Nephron progenitor cell (in vitro differentiated cells): Measurements from ENCODE around the gene GRID2IP.
A peak's percentile ranks its signal among the peaks of the same experiment; 100 is the strongest.

Source experiments
- DNase-seq: peaks from one replicate; pipeline ENCODE4 v3.0.0; 2021
- H3K27ac Mint-ChIP-seq: 2 replicates; pipeline ENCODE4 v1.8.0; 2021; ENCODE audit warnings: mild to moderate bottlenecking, moderate library complexity, mixed read lengths
- H3K27me3 Mint-ChIP-seq: 2 replicates; pipeline ENCODE4 v1.8.0; 2021; ENCODE audit warnings: mild to moderate bottlenecking, low read depth, mixed read lengths; ENCODE audit not compliant: poor library complexity
- H3K36me3 Mint-ChIP-seq: 2 replicates; pipeline ENCODE4 v1.8.0; 2021; ENCODE audit warnings: low read depth, mixed read lengths
- H3K4me1 Mint-ChIP-seq: 2 replicates; pipeline ENCODE4 v1.8.0; 2021; ENCODE audit warnings: mixed read lengths
- H3K4me3 Mint-ChIP-seq: 2 replicates; pipeline ENCODE4 v1.8.0; 2021; ENCODE audit warnings: mild to moderate bottlenecking, moderate library complexity, mixed read lengths
- H3K9me3 Mint-ChIP-seq: 2 replicates; pipeline ENCODE4 v1.8.0; 2021; ENCODE audit warnings: mild to moderate bottlenecking, moderate library complexity, mixed read lengths
- TF ChIP-seq, protein P1 (sequence below): fragments of 200-600 bp; sonication (generic); IDR thresholded peaks from 2 replicates; pipeline ENCODE4 v1.5.0; 2021; ENCODE audit warnings: antibody characterized with exemption

The GRID2IP gene

DNA sequence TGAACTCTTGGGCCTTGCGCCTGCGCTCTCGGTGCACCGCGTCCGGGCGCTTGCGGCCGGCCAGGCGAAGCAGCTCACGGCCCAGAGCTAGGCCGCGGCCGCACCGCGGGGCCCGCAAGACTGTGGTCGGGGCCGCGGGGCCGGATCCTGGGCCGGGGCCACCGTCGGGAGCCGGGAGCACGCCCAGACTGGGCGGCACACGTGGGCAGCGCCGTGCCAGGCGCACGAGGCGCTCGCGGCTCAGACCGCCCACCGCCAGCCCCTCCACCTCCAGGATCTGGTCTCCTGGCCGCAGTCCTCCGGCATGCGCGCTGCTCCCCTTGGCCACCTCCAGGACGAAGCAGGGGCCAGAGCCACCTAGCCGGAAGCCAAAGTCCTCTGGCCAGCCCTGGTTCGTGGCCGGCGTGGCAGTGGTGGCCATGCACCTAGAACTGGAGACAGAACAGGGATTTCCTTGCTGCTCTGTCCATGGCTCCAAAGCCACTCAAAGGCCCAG, at the start of gene GRID2IP:
GRID2IP (minus strand) TSS at position 446 of the 496 bp plus-strand sequence; CDS start at position 421, 25 bp downstream.
- TF ChIP-seq, protein P1, sequence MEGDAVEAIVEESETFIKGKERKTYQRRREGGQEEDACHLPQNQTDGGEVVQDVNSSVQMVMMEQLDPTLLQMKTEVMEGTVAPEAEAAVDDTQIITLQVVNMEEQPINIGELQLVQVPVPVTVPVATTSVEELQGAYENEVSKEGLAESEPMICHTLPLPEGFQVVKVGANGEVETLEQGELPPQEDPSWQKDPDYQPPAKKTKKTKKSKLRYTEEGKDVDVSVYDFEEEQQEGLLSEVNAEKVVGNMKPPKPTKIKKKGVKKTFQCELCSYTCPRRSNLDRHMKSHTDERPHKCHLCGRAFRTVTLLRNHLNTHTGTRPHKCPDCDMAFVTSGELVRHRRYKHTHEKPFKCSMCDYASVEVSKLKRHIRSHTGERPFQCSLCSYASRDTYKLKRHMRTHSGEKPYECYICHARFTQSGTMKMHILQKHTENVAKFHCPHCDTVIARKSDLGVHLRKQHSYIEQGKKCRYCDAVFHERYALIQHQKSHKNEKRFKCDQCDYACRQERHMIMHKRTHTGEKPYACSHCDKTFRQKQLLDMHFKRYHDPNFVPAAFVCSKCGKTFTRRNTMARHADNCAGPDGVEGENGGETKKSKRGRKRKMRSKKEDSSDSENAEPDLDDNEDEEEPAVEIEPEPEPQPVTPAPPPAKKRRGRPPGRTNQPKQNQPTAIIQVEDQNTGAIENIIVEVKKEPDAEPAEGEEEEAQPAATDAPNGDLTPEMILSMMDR = no peak
- no peaks in the 10 kb centered on the region for H3K9me3 Mint-ChIP-seq
- H3K4me1 Mint-ChIP-seq = no peaks in the 10 kb centered on the region
- peak within 1 kb of the TSS; percentile 13 for H3K27ac Mint-ChIP-seq
- H3K36me3 Mint-ChIP-seq = no peaks in the 10 kb centered on the region
- peaks cover 4% of the 10 kb centered on the region for H3K27me3 Mint-ChIP-seq
- no peak for DNase-seq
- no peak within 1 kb of the TSS for H3K4me3 Mint-ChIP-seq

GRCh38 chr7:6600093-6600492, 48.8 kb upstream of the GRID2IP start:
- peaks cover 68% of the 10 kb centered on the region for H3K36me3 Mint-ChIP-seq
- H3K9me3 Mint-ChIP-seq = no peaks in the 10 kb centered on the region
- H3K27me3 Mint-ChIP-seq = no peaks in the 10 kb centered on the region
- H3K4me1 Mint-ChIP-seq = no peaks in the 10 kb centered on the region
- TF ChIP-seq, protein P1 = no peak
- H3K27ac Mint-ChIP-seq = no peak overlapping the region
- DNase-seq = no peak
- no peak overlapping the region for H3K4me3 Mint-ChIP-seq

GRCh38 chr7:6590645-6591110, 39.4 kb upstream of the GRID2IP start:
- no peaks in the 10 kb centered on the region for H3K27me3 Mint-ChIP-seq
- peak overlapping the region; percentile 57 for H3K27ac Mint-ChIP-seq
- peaks cover 18% of the 10 kb centered on the region for H3K4me1 Mint-ChIP-seq
- no peaks in the 10 kb centered on the region for H3K9me3 Mint-ChIP-seq
- H3K36me3 Mint-ChIP-seq = peaks cover 54% of the 10 kb centered on the region
- peak overlapping the region; percentile 91 for H3K4me3 Mint-ChIP-seq
- DNase-seq = no peak
- TF ChIP-seq, protein P1 = no peak

GRCh38 chr7:6589829-6590644, 38.8 kb upstream of the GRID2IP start, which contains the start of gene INTS15:
INTS15 (plus strand) TSS chr7:6590021; CDS start chr7:6590284, 263 bp downstream.
- Mint-ChIP-seq H3K9me3 (no peaks in the 10 kb centered on the region), H3K4me3 (peak within 1 kb of the TSS; percentile 91), H3K27ac (peak within 1 kb of the TSS; percentile 68), H3K27me3 (no peaks in the 10 kb centered on the region), H3K4me1 (peaks cover 18% of the 10 kb centered on the region), H3K36me3 (peaks cover 51% of the 10 kb centered on the region)
- DNase-seq = peak; percentile 89
- TF ChIP-seq, protein P1 = peak; percentile 35

DNA sequence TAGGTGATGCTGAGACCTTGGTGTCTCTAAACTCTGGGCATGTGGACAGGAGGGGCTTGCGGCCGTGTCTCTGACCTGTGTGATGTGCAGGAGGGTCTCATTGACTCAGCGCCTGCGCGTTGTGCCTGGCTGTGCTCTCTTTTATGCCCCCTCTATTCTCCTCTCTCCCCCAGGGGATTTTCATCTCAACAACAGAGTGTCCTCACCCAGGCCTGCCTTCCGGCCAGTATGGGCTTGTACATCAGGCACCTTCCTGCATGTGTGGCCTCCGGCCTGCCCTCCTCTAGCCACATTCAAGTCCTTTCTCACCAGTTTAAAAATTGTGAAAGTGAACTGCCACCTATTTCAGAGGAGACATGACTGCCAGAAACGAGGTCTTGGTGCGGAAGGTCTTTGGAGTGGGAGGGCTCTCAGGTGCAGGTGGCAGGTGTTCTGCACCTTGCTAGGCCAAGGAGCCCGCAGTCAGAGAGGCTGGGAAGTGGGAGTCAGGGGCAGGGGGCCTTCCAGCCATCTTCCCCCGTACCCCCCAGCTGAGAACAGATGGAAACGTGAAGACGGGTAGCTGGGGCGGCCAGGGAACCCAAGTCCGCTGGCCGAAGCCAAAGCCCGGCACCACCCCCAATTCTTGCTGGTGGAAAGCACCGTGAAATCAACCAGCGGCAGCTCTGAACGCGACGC, 38.0 kb upstream of the GRID2IP start:
- no peak for DNase-seq
- TF ChIP-seq, protein P1 = no peak
- H3K27me3 Mint-ChIP-seq = no peaks in the 10 kb centered on the region
- H3K36me3 Mint-ChIP-seq = peaks cover 54% of the 10 kb centered on the region
- H3K4me1 Mint-ChIP-seq = peaks cover 18% of the 10 kb centered on the region
- peak overlapping the region; percentile 78 for H3K4me3 Mint-ChIP-seq
- peak overlapping the region; percentile 68 for H3K27ac Mint-ChIP-seq
- no peaks in the 10 kb centered on the region for H3K9me3 Mint-ChIP-seq
